ENCODE results near the gene DENND1A. TPM values are rescaled to one million over a fixed set of nuclear protein-coding genes. Genes with fewer than 3 reads are reported as not detected.

DENND1A gene
- total and polyA plus RNA-seq, 7 donors, result 12.8 to 33.2 (median 19.2) TPM

DNA sequence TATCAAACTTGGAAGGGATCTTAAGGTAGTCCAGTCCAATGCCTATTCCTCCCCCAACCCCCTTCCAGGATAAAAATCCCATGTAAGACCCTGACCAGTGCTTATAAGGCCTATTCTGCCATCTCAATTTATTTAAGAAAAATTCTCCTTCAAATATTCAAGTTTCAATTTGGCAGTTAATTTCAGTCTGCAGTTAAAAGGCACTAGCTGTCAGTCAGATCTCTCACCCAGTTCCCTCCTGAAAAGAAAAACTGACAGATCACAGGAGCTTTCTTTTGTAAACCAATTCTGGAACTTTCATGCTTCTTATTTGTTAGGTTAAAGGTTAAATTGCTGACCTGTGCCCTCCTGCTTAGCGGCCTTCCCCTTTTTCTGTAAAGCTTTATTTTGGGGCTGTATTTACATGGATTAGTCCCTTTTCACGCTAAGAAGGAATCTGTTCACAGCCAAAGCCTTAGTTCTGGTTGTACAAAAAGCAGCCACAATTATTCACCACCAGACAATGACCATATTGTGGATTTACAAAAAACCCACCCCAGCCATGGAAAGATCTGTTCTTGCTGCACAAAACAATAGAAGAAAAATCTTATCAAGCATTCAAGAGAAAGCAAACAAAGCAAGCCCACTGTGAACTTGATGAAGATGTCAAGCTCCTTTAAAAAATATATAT lies 68.7 kb downstream of the DENND1A start:
- Histone ChIP-seq H3K9me3 (no peaks in the 10 kb centered on the region), H3K27ac (no peak overlapping the region), H3K4me1 (peaks cover 0 to 9% (median 3%) of the 10 kb centered on the region in 4 donors), H3K27me3 (no peaks in the 10 kb centered on the region), H3K36me3 (no peaks in the 10 kb centered on the region), H3K4me3 (no peak overlapping the region)
- intact Hi-C loops (cut with DNase I), result no loop called here
- WGBS, 2 donors, result 65 to 86% methylated on average over 2 of the region's 2 CpGs
- DNase-seq, result no peak
- no peak for TF ChIP-seq POLR2AphosphoS5 (IDR thresholded peaks at IDR 0.05)
- no peak for TF ChIP-seq POLR2A (IDR thresholded peaks at IDR 0.05)
- TF ChIP-seq, protein P1, sequence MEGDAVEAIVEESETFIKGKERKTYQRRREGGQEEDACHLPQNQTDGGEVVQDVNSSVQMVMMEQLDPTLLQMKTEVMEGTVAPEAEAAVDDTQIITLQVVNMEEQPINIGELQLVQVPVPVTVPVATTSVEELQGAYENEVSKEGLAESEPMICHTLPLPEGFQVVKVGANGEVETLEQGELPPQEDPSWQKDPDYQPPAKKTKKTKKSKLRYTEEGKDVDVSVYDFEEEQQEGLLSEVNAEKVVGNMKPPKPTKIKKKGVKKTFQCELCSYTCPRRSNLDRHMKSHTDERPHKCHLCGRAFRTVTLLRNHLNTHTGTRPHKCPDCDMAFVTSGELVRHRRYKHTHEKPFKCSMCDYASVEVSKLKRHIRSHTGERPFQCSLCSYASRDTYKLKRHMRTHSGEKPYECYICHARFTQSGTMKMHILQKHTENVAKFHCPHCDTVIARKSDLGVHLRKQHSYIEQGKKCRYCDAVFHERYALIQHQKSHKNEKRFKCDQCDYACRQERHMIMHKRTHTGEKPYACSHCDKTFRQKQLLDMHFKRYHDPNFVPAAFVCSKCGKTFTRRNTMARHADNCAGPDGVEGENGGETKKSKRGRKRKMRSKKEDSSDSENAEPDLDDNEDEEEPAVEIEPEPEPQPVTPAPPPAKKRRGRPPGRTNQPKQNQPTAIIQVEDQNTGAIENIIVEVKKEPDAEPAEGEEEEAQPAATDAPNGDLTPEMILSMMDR (IDR thresholded peaks at IDR 0.05), result no peak
- no peak for TF ChIP-seq EP300 (IDR thresholded peaks at IDR 0.05)

DNA sequence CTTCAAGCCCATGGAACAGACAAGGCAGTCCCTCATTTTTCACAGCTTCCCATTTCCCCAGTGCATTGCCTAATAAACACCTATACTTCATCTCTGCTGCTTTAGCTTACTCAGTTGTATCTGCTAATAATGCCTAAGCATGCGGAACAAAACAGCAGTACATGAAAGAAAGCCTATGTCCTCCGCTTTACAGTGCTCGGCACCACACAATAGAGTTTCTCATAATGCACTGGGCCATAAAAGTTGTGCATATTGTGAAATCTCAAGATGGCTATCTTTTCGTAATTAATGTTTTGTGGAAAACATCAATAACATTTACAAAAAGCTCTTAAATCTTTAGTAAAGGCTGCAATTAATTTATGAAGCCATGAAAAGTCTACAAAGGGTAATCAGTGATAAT lies 69.3 kb downstream of the DENND1A start:
- H3K4me1 ChIP-seq, result peaks cover 0 to 9% (median 3%) of the 10 kb centered on the region in 4 donors

DNA sequence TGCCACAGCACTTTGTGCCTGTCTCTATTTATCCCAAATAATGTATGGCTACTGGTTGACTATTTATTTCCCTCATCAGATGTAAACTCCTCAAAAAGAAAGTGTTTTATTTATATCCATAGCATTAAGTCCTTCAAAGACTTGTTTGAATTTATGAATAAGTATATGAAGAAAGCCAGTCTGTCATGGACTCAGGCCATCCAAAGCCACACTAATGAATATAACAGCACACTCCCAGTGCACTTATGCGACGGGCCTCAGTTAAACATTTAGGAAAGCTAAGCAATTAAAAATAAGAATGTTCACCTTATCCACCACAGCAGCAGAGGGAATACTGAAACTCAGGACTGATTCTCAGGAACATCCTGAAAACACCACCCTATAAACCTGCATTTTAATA lies 77.5 kb downstream of the DENND1A start:
- Histone ChIP-seq H3K36me3 (peaks cover 0 to 2% (median 0%) of the 10 kb centered on the region in 4 donors), H3K4me1 (no peaks in the 10 kb centered on the region), H3K27me3 (no peaks in the 10 kb centered on the region), H3K9me3 (peaks cover 0 to 3% (median 0%) of the 10 kb centered on the region in 4 donors), H3K4me3 (no peak overlapping the region), H3K27ac (no peak overlapping the region)
- 95 to 97% methylated on average over 2 of the region's 2 CpGs for WGBS, 2 donors
- TF ChIP-seq POLR2AphosphoS5 (IDR thresholded peaks at IDR 0.05) (no peak), EP300 (IDR thresholded peaks at IDR 0.05) (no peak), POLR2A (IDR thresholded peaks at IDR 0.05) (no peak)
- TF ChIP-seq, protein P1 (IDR thresholded peaks at IDR 0.05), result no peak
- DNase-seq, result no peak
- intact Hi-C loops (cut with DNase I), result no loop called here

More for the DNA sequence above, 69.3 kb downstream of the DENND1A start:
- no peak for TF ChIP-seq POLR2A (IDR thresholded peaks at IDR 0.05)
- no peak for TF ChIP-seq EP300 (IDR thresholded peaks at IDR 0.05)
- TF ChIP-seq POLR2AphosphoS5 (IDR thresholded peaks at IDR 0.05), result no peak
- TF ChIP-seq, protein P1 (IDR thresholded peaks at IDR 0.05), result no peak
- Histone ChIP-seq H3K27me3 (no peaks in the 10 kb centered on the region), H3K36me3 (no peaks in the 10 kb centered on the region), H3K9me3 (no peaks in the 10 kb centered on the region), H3K27ac (no peak overlapping the region), H3K4me3 (no peak overlapping the region)
- intact Hi-C loops (cut with DNase I), result loop anchor here (1.0 kb wide), 1 partner anchor 13 kb away; no protein-coding TSS in a partner anchor
- 73 to 93% methylated on average over 4 of the region's 4 CpGs for WGBS, 2 donors
- no peak for DNase-seq

DNA sequence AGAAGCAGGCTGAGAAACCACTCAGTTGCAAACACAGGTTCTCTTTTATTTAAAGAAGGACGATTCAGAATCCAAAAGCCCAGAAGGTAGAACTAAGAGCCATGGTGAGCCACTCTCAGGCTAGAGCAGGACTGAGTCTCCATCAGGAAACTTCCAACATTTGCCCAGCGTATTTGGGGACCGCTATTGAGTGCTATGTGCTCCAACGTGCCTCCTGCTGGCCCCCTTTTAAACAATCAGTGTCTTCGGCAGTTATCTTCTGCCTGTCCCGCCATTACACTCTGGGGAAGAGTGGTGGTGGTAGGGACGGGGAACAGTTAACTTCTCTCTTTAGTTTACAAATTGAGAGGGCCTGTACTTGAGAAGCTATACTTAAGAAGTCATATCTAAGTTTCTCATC lies 78.1 kb downstream of the DENND1A start:
- TF ChIP-seq POLR2A (IDR thresholded peaks at IDR 0.05) (no peak), EP300 (IDR thresholded peaks at IDR 0.05) (no peak), POLR2AphosphoS5 (IDR thresholded peaks at IDR 0.05) (no peak)
- TF ChIP-seq, protein P1 (IDR thresholded peaks at IDR 0.05), result no peak
- no peak overlapping the region for H3K4me3 ChIP-seq

More for the DNA sequence above, 78.1 kb downstream of the DENND1A start:
- DNase-seq, result no peak
- WGBS, 2 donors, result 91 to 93% methylated on average over 7 of the region's 7 CpGs
- H3K27ac ChIP-seq, result no peak overlapping the region
- peaks cover 0 to 5% (median 0%) of the 10 kb centered on the region in 4 donors for H3K36me3 ChIP-seq
- peaks cover 0 to 7% (median under 1%) of the 10 kb centered on the region in 4 donors for H3K9me3 ChIP-seq
- H3K27me3 ChIP-seq, result no peaks in the 10 kb centered on the region
- H3K4me1 ChIP-seq, result no peaks in the 10 kb centered on the region
- intact Hi-C loops (cut with DNase I), result no loop called here
